ENCODE results near the gene ZNF664. TPM values are rescaled to one million over a fixed set of nuclear protein-coding genes. Genes with fewer than 3 reads are reported as not detected.

ZNF664 gene
- total and polyA plus RNA-seq, 4 donors = 31.7 to 118 (median 69.5) TPM

DNA sequence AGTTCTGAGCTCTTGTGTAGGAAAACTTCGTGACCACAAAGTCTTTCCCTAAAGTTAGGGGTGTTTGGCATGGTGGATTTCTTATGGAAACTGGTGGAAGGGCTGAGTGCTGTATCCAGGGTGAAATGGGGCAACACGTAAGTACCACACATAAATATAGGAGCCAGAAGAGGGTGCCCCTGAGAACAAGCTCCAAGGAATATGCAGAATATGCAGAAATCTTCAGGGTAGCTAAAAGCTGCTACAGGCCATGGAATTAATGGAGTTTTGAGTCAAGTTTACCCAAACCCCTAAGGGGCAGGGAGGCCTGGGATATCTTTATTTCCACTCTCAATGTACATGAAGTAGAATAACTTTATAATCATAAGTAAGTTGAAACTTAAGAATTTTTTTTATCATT, 44.0 kb downstream of the ZNF664 start:
- no peak for DNase-seq
- Histone ChIP-seq H3K4me3 (no peak overlapping the region), H3K27me3 (ENCODE audit: control insufficient read depth in 3 of 3, insufficient read depth in 3 of 3, low read length in 2 of 3) (no peaks in the 10 kb centered on the region), H3K4me1 (ENCODE audit: control insufficient read depth in 5 of 5, insufficient read depth in 5 of 5, low read length in 5 of 5) (peaks cover 0 to 17% (median 5%) of the 10 kb centered on the region in 5 donors), H3K36me3 (ENCODE audit: control insufficient read depth in 4 of 4, insufficient read depth in 4 of 4, low read length in 4 of 4) (peaks cover 5 to 15% (median 11%) of the 10 kb centered on the region in 4 donors), H3K9me3 (ENCODE audit: control insufficient read depth in 4 of 4, insufficient read depth in 3 of 4, low read length in 3 of 4) (no peaks in the 10 kb centered on the region), H3K27ac (ENCODE audit: low read depth in 1 of 2, low read length in 1 of 2) (no peak overlapping the region), H3K9ac (ENCODE audit: insufficient read depth in 1 of 2, low read length in 2 of 2) (no peak overlapping the region)
- TF ChIP-seq, protein P1, sequence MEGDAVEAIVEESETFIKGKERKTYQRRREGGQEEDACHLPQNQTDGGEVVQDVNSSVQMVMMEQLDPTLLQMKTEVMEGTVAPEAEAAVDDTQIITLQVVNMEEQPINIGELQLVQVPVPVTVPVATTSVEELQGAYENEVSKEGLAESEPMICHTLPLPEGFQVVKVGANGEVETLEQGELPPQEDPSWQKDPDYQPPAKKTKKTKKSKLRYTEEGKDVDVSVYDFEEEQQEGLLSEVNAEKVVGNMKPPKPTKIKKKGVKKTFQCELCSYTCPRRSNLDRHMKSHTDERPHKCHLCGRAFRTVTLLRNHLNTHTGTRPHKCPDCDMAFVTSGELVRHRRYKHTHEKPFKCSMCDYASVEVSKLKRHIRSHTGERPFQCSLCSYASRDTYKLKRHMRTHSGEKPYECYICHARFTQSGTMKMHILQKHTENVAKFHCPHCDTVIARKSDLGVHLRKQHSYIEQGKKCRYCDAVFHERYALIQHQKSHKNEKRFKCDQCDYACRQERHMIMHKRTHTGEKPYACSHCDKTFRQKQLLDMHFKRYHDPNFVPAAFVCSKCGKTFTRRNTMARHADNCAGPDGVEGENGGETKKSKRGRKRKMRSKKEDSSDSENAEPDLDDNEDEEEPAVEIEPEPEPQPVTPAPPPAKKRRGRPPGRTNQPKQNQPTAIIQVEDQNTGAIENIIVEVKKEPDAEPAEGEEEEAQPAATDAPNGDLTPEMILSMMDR (IDR thresholded peaks at IDR 0.05; ENCODE audit: control extremely low read depth, extremely low read depth) = no peak
- ATAC-seq (ENCODE audit: insufficient read depth, low FRiP score) = no peak
- 93 to 96% methylated on average over 2 of the region's 2 CpGs for WGBS, 2 donors

DNA sequence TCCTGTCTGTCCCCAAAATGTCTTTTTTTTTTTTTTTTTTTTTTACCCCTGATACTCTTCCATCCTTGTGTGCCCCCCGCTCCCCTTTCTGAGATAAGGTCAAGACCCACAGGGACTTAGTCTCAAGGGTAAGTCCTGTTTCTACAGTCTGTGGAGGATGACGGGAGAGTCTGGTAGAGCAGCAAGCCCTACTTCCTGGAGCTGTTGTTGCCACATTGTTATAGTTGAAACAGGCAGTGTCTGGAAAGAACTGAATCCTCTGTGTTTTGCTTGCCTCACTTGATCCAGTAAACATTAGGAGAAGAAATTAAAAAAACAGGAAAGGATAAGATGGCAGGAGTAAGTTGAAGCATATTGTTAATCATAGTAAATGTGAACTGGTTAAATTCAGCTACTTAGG, 45.5 kb downstream of the ZNF664 start:
- Histone ChIP-seq H3K27me3 (ENCODE audit: control insufficient read depth in 3 of 3, insufficient read depth in 3 of 3, low read length in 2 of 3) (no peaks in the 10 kb centered on the region), H3K9me3 (ENCODE audit: control insufficient read depth in 4 of 4, insufficient read depth in 3 of 4, low read length in 3 of 4) (no peaks in the 10 kb centered on the region), H3K27ac (ENCODE audit: low read depth in 1 of 2, low read length in 1 of 2) (no peak overlapping the region), H3K4me1 (ENCODE audit: control insufficient read depth in 5 of 5, insufficient read depth in 5 of 5, low read length in 5 of 5) (peaks cover 0 to 17% (median 5%) of the 10 kb centered on the region in 5 donors), H3K4me3 (no peak overlapping the region), H3K36me3 (ENCODE audit: control insufficient read depth in 4 of 4, insufficient read depth in 4 of 4, low read length in 4 of 4) (peaks cover 0 to 10% (median 3%) of the 10 kb centered on the region in 4 donors), H3K9ac (ENCODE audit: insufficient read depth in 1 of 2, low read length in 2 of 2) (no peak overlapping the region)
- no peak for ATAC-seq (ENCODE audit: insufficient read depth, low FRiP score)
- WGBS, 2 donors = 43 to 71% methylated on average over 2 of the region's 2 CpGs
- TF ChIP-seq, protein P1 (IDR thresholded peaks at IDR 0.05; ENCODE audit: control extremely low read depth, extremely low read depth) = no peak
- DNase-seq = peak in 1 of 3 donors; percentile 52

DNA sequence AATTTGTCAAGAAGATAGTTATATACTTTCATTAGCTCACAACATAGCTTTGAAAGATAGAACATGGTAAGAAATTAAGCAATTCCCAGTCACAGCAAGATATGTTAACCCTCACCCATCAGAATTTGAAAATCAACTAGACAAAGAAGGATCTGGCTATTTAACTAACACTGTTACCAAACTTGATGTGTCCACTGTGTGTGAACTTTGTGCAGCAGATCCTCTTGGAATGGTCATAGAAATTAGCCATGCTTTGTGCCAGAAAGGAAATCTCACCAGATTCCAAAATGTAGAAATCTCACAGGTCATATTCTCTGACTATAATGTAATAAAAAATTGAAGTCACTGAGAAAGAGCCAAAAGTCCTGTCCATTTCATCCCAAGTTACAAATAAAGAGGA, 46.1 kb downstream of the ZNF664 start:
- H3K27ac ChIP-seq (ENCODE audit: low read depth in 1 of 2, low read length in 1 of 2) = no peak overlapping the region
- TF ChIP-seq, protein P1 (IDR thresholded peaks at IDR 0.05; ENCODE audit: control extremely low read depth, extremely low read depth) = no peak
- ATAC-seq (ENCODE audit: insufficient read depth, low FRiP score) = no peak

DNA sequence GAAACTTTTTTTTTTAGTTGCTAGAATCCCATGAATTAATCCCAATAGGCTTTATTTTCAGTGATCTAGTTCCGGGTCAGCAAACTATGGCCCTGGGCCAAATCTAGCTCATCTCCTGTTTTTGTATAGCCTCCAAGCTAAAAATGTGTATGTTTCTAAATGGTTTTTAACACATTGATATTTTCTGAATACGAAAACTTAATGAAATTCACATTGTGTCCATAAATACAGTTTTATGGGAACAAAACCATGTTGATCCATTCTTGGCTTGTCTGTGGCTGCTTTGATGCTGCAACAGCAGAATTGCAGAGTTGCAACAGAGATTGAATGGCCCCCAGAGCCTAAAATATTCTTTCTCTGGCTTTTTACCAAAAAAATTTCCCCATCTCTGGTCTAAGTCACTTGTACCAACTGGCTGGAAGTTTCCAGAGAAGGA, 47.5 kb downstream of the ZNF664 start:
- ATAC-seq (ENCODE audit: insufficient read depth, low FRiP score) (no peak), DNase-seq (peak; percentile 43 to 91 (median 78))
- Histone ChIP-seq H3K36me3 (ENCODE audit: control insufficient read depth in 4 of 4, insufficient read depth in 4 of 4, low read length in 4 of 4) (peaks cover 0 to 9% (median 0%) of the 10 kb centered on the region in 4 donors), H3K9ac (ENCODE audit: insufficient read depth in 1 of 2, low read length in 2 of 2) (no peak overlapping the region), H3K4me3 (no peak overlapping the region), H3K9me3 (ENCODE audit: control insufficient read depth in 4 of 4, insufficient read depth in 3 of 4, low read length in 3 of 4) (no peaks in the 10 kb centered on the region), H3K27ac (ENCODE audit: low read depth in 1 of 2, low read length in 1 of 2) (no peak overlapping the region), H3K27me3 (ENCODE audit: control insufficient read depth in 3 of 3, insufficient read depth in 3 of 3, low read length in 2 of 3) (no peaks in the 10 kb centered on the region), H3K4me1 (ENCODE audit: control insufficient read depth in 5 of 5, insufficient read depth in 5 of 5, low read length in 5 of 5) (peaks cover 0 to 17% (median 5%) of the 10 kb centered on the region in 5 donors)
- TF ChIP-seq, protein P1 (IDR thresholded peaks at IDR 0.05; ENCODE audit: control extremely low read depth, extremely low read depth) = no peak
- WGBS, 2 donors = 86 to 90% methylated on average over 2 of the region's 2 CpGs

More for the DNA sequence above, 46.1 kb downstream of the ZNF664 start:
- Histone ChIP-seq H3K36me3 (ENCODE audit: control insufficient read depth in 4 of 4, insufficient read depth in 4 of 4, low read length in 4 of 4) (peaks cover 0 to 10% (median under 1%) of the 10 kb centered on the region in 4 donors), H3K4me1 (ENCODE audit: control insufficient read depth in 5 of 5, insufficient read depth in 5 of 5, low read length in 5 of 5) (peaks cover 0 to 17% (median 5%) of the 10 kb centered on the region in 5 donors), H3K4me3 (no peak overlapping the region), H3K9ac (ENCODE audit: insufficient read depth in 1 of 2, low read length in 2 of 2) (no peak overlapping the region), H3K9me3 (ENCODE audit: control insufficient read depth in 4 of 4, insufficient read depth in 3 of 4, low read length in 3 of 4) (no peaks in the 10 kb centered on the region), H3K27me3 (ENCODE audit: control insufficient read depth in 3 of 3, insufficient read depth in 3 of 3, low read length in 2 of 3) (no peaks in the 10 kb centered on the region)
- no peak for DNase-seq
